ENCODE data around the gene PHF3.

- TF ChIP-seq GATA2 (IDR thresholded peaks at IDR 0.05; ENCODE audit: low read depth, low read length) (no peak), GATA3 (IDR thresholded peaks at IDR 0.05; ENCODE audit: low read depth, low read length) (no peak)
These were observed 38.1 kb downstream of the PHF3 start for GRCh38 chr6:63673692-63674091.

Measured in SH-SY5Y (cell line).